ENCODE results near the gene FOXO3.

GRCh38 chr6:108677357-108677756 is 116.6 kb downstream of the FOXO3 start:
- TF ChIP-seq CTCF (IDR thresholded peaks at IDR 0.05; ENCODE audit: control extremely low read depth in 1 of 3, insufficient read depth in 1 of 3, low read depth in 1 of 3, low read length in 3 of 3) (no peak), POLR2A (IDR thresholded peaks at IDR 0.05; ENCODE audit: control extremely low read depth in 1 of 2, low read depth in 2 of 2, low read length in 2 of 2) (no peak), BRCA1 (IDR thresholded peaks at IDR 0.05; ENCODE audit: low read depth, low read length) (no peak), RAD21 (IDR thresholded peaks at IDR 0.05 in 1 of 2, conservative IDR thresholded peaks at IDR 0.05 in 1 of 2; ENCODE audit: low read depth in 2 of 2, low read length in 2 of 2) (no peak)
